Measurements from ENCODE around the gene OSBPL10. TPM values are rescaled to one million over a fixed set of nuclear protein-coding genes. Genes with fewer than 3 reads are reported as not detected.

OSBPL10 gene
- total and polyA plus RNA-seq, 2 experiments from 2014 or later, result 2.4 to 8.1 TPM

GRCh38 chr3:31836131-31837075 is 144.7 kb downstream of the OSBPL10 start:
- Histone ChIP-seq H3K9me3 (ENCODE audit: low read depth) (no peaks in the 10 kb centered on the region), H3K4me3 (no peak overlapping the region), H2AFZ (no peak overlapping the region), H3K27ac (no peak overlapping the region), H3K9ac (no peak overlapping the region), H3K4me1 (ENCODE audit: insufficient read depth) (no peaks in the 10 kb centered on the region), H4K20me1 (ENCODE audit: insufficient read depth) (no peaks in the 10 kb centered on the region), H3F3A (ENCODE audit: insufficient read depth) (no peaks in the 10 kb centered on the region), H3K9me2 (ENCODE audit: insufficient read depth) (no peaks in the 10 kb centered on the region), H3K27me3 (replicated peaks; ENCODE audit: insufficient read depth) (no peaks in the 10 kb centered on the region), H3K36me3 (ENCODE audit: low read depth) (no peaks in the 10 kb centered on the region), H3K79me2 (ENCODE audit: insufficient read depth) (no peaks in the 10 kb centered on the region), H3K4me2 (ENCODE audit: unreplicated experiment) (no peak overlapping the region)
- WGBS, 2 experiments (ENCODE audit: low coverage in 1 of 2, low lambda C conversion rate in 2 of 2, missing lambda C conversion rate in 2 of 2), result 48 to 50% methylated on average over 6 of the region's 6 CpGs
- no peak for TF ChIP-seq EZH2 (IDR thresholded peaks at IDR 0.05; ENCODE audit: insufficient read depth, poor library complexity, severe bottlenecking)
- no peak for TF ChIP-seq EZH2phosphoT487 (IDR thresholded peaks at IDR 0.05; ENCODE audit: insufficient read depth, low read depth)
- in situ Hi-C loops (cut with MboI), result no loop called here
- no peak for DNase-seq

- Histone ChIP-seq H2AFZ (no peak overlapping the region), H3K9me3 (ENCODE audit: low read depth) (no peaks in the 10 kb centered on the region), H3K9me2 (ENCODE audit: insufficient read depth) (no peaks in the 10 kb centered on the region), H3K4me3 (no peak overlapping the region), H3K4me2 (ENCODE audit: unreplicated experiment) (no peak overlapping the region), H3K9ac (no peak overlapping the region), H4K20me1 (ENCODE audit: insufficient read depth) (no peaks in the 10 kb centered on the region), H3K27me3 (replicated peaks; ENCODE audit: insufficient read depth) (no peaks in the 10 kb centered on the region), H3F3A (ENCODE audit: insufficient read depth) (no peaks in the 10 kb centered on the region), H3K36me3 (ENCODE audit: low read depth) (no peaks in the 10 kb centered on the region), H3K4me1 (ENCODE audit: insufficient read depth) (no peaks in the 10 kb centered on the region), H3K79me2 (ENCODE audit: insufficient read depth) (no peaks in the 10 kb centered on the region), H3K27ac (no peak overlapping the region)
- DNase-seq, result no peak
- TF ChIP-seq EZH2 (IDR thresholded peaks at IDR 0.05; ENCODE audit: insufficient read depth, poor library complexity, severe bottlenecking), result no peak
- in situ Hi-C loops (cut with MboI), result no loop called here
- 47 to 48% methylated on average over 6 of the region's 6 CpGs for WGBS, 2 experiments (ENCODE audit: low coverage in 1 of 2, low lambda C conversion rate in 2 of 2, missing lambda C conversion rate in 2 of 2)
Observed at GRCh38 chr3:31833391-31834190, 147.5 kb downstream of the OSBPL10 start.

GRCh38 chr3:31832551-31832950 is 148.5 kb downstream of the OSBPL10 start:
- no peak for TF ChIP-seq EZH2phosphoT487 (IDR thresholded peaks at IDR 0.05; ENCODE audit: insufficient read depth, low read depth)
- no peak for TF ChIP-seq EZH2 (IDR thresholded peaks at IDR 0.05; ENCODE audit: insufficient read depth, poor library complexity, severe bottlenecking)
- H3K79me2 ChIP-seq (ENCODE audit: insufficient read depth), result no peaks in the 10 kb centered on the region
- in situ Hi-C loops (cut with MboI), result no loop called here
- H3K9me3 ChIP-seq (ENCODE audit: low read depth), result no peaks in the 10 kb centered on the region
- no peak overlapping the region for H3K27ac ChIP-seq
- DNase-seq, result no peak
- H3F3A ChIP-seq (ENCODE audit: insufficient read depth), result no peaks in the 10 kb centered on the region
- H4K20me1 ChIP-seq (ENCODE audit: insufficient read depth), result no peaks in the 10 kb centered on the region
- H2AFZ ChIP-seq, result no peak overlapping the region
- no peak overlapping the region for H3K9ac ChIP-seq
- H3K4me1 ChIP-seq (ENCODE audit: insufficient read depth), result no peaks in the 10 kb centered on the region
- no peaks in the 10 kb centered on the region for H3K9me2 ChIP-seq (ENCODE audit: insufficient read depth)
- WGBS, 2 experiments (ENCODE audit: low coverage in 1 of 2, low lambda C conversion rate in 2 of 2, missing lambda C conversion rate in 2 of 2), result 59 to 61% methylated on average over 5 of the region's 5 CpGs
- H3K4me3 ChIP-seq, result no peak overlapping the region
- H3K36me3 ChIP-seq (ENCODE audit: low read depth), result no peaks in the 10 kb centered on the region
- H3K27me3 ChIP-seq (replicated peaks; ENCODE audit: insufficient read depth), result no peaks in the 10 kb centered on the region
- H3K4me2 ChIP-seq (ENCODE audit: unreplicated experiment), result no peak overlapping the region

DNA sequence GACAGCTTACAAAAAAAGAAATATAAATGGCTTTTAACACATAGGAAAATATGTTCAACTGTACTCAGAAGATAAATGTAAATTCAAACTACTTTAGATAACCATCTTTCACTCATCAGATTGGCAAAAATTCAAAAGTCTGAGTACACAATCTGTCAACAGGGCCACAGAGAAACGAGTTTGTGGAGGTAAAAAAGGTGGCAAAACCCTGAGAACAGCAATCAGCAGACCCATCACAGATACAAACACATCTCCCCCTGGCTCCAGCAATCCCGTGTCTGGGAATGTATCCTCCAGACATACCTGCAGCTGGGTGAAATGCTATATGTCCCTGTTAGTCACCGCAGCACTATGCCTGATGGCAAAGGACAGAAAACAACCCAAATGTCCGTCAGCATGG is 149.5 kb downstream of the OSBPL10 start:
- H3K79me2 ChIP-seq (ENCODE audit: insufficient read depth), result no peaks in the 10 kb centered on the region
- WGBS, 2 experiments (ENCODE audit: low coverage in 1 of 2, low lambda C conversion rate in 2 of 2, missing lambda C conversion rate in 2 of 2), result 54 to 57% methylated on average over 4 of the region's 4 CpGs

More for the DNA sequence above, 149.5 kb downstream of the OSBPL10 start:
- no peaks in the 10 kb centered on the region for H3K36me3 ChIP-seq (ENCODE audit: low read depth)
- no peak overlapping the region for H3K27ac ChIP-seq
- H3K9me2 ChIP-seq (ENCODE audit: insufficient read depth), result no peaks in the 10 kb centered on the region
- no peak overlapping the region for H3K9ac ChIP-seq
- H3K4me1 ChIP-seq (ENCODE audit: insufficient read depth), result no peaks in the 10 kb centered on the region
- no peaks in the 10 kb centered on the region for H3K9me3 ChIP-seq (ENCODE audit: low read depth)
- no peak for DNase-seq
- TF ChIP-seq EZH2 (IDR thresholded peaks at IDR 0.05; ENCODE audit: insufficient read depth, poor library complexity, severe bottlenecking) (no peak), EZH2phosphoT487 (IDR thresholded peaks at IDR 0.05; ENCODE audit: insufficient read depth, low read depth) (no peak)
- H3K27me3 ChIP-seq (replicated peaks; ENCODE audit: insufficient read depth), result no peaks in the 10 kb centered on the region
- in situ Hi-C loops (cut with MboI), result no loop called here
- H2AFZ ChIP-seq, result no peak overlapping the region
- H3K4me3 ChIP-seq, result no peak overlapping the region
- H3F3A ChIP-seq (ENCODE audit: insufficient read depth), result no peaks in the 10 kb centered on the region
- no peak overlapping the region for H3K4me2 ChIP-seq (ENCODE audit: unreplicated experiment)
- H4K20me1 ChIP-seq (ENCODE audit: insufficient read depth), result no peaks in the 10 kb centered on the region

All from GM23248 (cell line).